Activated CD4-positive, alpha-beta T cell treated with anti-CD3 and anti-CD28 coated beads for 36 hours (primary cell): ENCODE measurements around the gene ST8SIA4. TPM values are rescaled to one million over a fixed set of nuclear protein-coding genes. Genes with fewer than 3 reads are reported as not detected.
"Not testable (repeated sequence)": the region's sequence is repeated elsewhere in the genome, so short reads cannot be mapped to it uniquely, and the experiment has no call there.

Experiments
- ATAC-seq: fragments of 200-7000 bp; cut with Tn5 transposase; one replicate; pipeline ENCODE4 v1.10.0; 2021; ENCODE audit warnings: mild to moderate bottlenecking, moderate library complexity
- CTCF ChIA-PET: fragments of 350-600 bp; sonication (Branson Sonifier 250); formaldehyde crosslinking; loops from one replicate; lab custom pipeline; 2021; ENCODE audit warnings: antibody characterized with exemption; lab: Charles Lee
- POLR2A ChIA-PET: fragments of 350-600 bp; sonication (Branson Sonifier 250); formaldehyde crosslinking; loops from one replicate; lab custom pipeline; 2021; ENCODE audit warnings: antibody characterized with exemption, inconsistent platforms; lab: Charles Lee
- DNase-seq: peaks from one replicate; pipeline ENCODE4 v3.0.0-alpha.2; 2020
- H3K27ac Mint-ChIP-seq: one replicate; pipeline ENCODE4 v1.8.0; 2021; ENCODE audit warnings: mixed read lengths
- H3K27me3 Mint-ChIP-seq: one replicate; pipeline ENCODE4 v1.8.0; 2021; ENCODE audit warnings: mixed read lengths
- H3K36me3 Mint-ChIP-seq: one replicate; pipeline ENCODE4 v1.8.0; 2021; ENCODE audit warnings: low read depth, mixed read lengths
- H3K4me1 Mint-ChIP-seq: one replicate; pipeline ENCODE4 v1.8.0; 2021; ENCODE audit warnings: mixed read lengths
- H3K4me3 Mint-ChIP-seq: one replicate; pipeline ENCODE4 v1.8.0; 2021; ENCODE audit warnings: mild to moderate bottlenecking, moderate library complexity, mixed read lengths
- H3K9me3 Mint-ChIP-seq: one replicate; pipeline ENCODE4 v1.8.0; 2021; ENCODE audit warnings: low read depth, mixed read lengths
- intact Hi-C, 2 experiments: fragments of 100-400 bp; cut with DNase I in 1 of 2; cut with micrococcal nuclease in 1 of 2; formaldehyde crosslinking; loops; one replicate each; pipeline versions ENCODE4 v1.14.2 to v1.15.1; 2022 to 2024; cut with DNase I, micrococcal nuclease
- total RNA-seq, 2 experiments: library from RNA; stranded (reverse); gene quantifications; one replicate each; pipeline ENCODE4 v1.2.3, GENCODE V29; 2021

The ST8SIA4 gene
- total RNA-seq, 2 experiments from 2014 or later = 31.7 to 32.0 TPM

DNA sequence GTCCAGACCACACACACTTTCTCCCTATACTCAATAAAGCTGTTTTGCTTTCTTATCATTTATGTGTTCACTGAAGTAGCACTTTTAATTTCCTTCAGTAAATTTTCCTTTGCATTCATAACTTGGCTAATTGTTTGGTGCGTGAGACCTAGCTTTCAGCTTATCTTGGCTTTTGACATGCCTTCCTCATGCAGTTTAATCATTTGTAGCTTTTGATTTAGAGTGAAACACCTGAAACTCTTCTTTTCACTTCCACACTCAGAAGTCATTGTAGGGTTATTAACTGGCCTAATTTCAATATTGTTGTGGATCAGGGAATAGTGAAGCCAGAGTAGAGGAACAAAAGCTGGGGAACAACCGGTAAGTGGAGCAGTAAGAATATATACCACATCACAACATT is 114.7 kb downstream of the ST8SIA4 start:
- Mint-ChIP-seq H3K27ac (no peak overlapping the region), H3K4me1 (peaks cover 12% of the 10 kb centered on the region), H3K36me3 (peaks cover 2% of the 10 kb centered on the region), H3K9me3 (no peaks in the 10 kb centered on the region), H3K4me3 (no peak overlapping the region), H3K27me3 (no peaks in the 10 kb centered on the region)
- CTCF ChIA-PET = interaction anchor here (0.6 to 2.6 kb wide), 4 partner anchors 8 to 109 kb away, joined by 3 to 9 read pairs (median 4); no protein-coding TSS in a partner anchor
- ATAC-seq (no peak), DNase-seq (no peak)
- POLR2A ChIA-PET = no interaction called here
- intact Hi-C loops = no loop called here

DNA sequence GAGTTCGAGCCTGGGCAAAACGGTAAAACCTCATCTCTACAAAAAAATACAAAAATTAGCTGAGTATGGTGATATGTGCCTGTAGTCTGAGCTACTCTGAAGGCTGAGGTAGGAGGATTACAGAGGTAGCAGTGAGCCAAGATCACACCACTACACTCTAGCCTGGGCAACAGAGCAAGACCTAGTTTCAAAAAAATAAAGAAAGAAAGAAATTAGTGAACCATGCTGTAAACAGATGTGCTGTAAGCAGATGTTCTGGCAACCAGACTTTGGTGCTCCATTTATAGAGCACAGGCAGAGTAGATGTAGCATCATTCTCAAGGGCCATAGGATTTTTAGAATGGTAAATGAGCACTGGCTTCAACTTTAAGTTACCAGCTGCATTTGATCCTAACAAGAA is 115.4 kb downstream of the ST8SIA4 start:
- ATAC-seq (no peak), DNase-seq (no peak)
- CTCF ChIA-PET = interaction anchor here (0.8 to 1.5 kb wide), 2 partner anchors 9 to 110 kb away, joined by 3 to 4 read pairs; no protein-coding TSS in a partner anchor
- Mint-ChIP-seq H3K4me1 (peaks cover 12% of the 10 kb centered on the region), H3K27ac (no peak overlapping the region), H3K9me3 (no peaks in the 10 kb centered on the region), H3K4me3 (no peak overlapping the region), H3K36me3 (peaks cover 2% of the 10 kb centered on the region), H3K27me3 (no peaks in the 10 kb centered on the region)
- POLR2A ChIA-PET = no interaction called here
- intact Hi-C loops = no loop called here

DNA sequence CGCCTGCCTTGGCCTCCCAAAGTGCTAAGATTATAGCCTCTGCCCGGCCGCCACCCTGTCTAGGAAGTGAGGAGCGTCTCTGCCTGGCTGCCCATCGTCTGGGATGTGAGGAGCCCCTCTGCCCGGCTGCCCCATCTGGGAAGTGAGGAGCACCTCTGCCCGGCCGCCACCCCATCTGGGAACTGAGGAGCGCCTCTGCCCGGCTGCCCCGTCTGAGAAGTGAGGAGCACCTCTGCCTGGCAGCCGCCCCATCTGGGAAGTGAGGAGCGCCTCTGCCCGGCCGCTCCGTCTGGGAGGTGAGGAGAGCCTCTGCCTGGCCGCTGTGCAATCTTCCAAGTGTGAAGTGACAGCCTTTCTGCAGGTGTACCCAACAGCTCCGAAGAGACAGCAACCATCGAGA is 117.5 kb downstream of the ST8SIA4 start:
- POLR2A ChIA-PET, H3K27ac Mint-ChIP-seq: not testable (repeated sequence)

DNA sequence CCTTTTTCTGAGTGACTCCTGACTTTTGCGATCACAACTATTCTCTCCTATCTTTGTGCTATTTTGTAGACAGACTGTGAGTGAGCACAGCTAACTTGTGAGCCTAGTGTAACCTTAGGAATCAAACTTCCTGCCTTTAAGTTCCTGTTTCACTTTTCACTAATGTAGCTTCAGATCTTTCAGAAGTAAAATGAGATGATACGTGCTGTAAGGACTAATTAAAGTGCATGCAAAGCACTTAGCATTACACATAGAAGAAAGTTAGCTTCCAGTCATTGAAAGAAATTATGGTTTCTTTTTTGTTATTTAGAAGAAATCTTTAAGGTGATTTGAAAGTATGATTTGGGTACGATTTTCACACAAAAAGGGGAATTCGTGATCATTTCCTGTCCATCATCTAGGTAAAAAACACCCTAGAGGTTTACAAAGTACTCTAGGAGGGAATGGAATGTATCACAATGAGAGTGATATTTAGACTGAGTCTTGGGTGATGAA is 122.7 kb downstream of the ST8SIA4 start:
- Mint-ChIP-seq H3K27me3 (no peaks in the 10 kb centered on the region), H3K36me3 (peaks cover 8% of the 10 kb centered on the region), H3K4me1 (peaks cover 47% of the 10 kb centered on the region), H3K27ac (peak overlapping the region; percentile 99), H3K4me3 (peak overlapping the region; percentile 72), H3K9me3 (peaks cover 1% of the 10 kb centered on the region)
- ATAC-seq (peak; percentile 86), DNase-seq (no peak)
- CTCF ChIA-PET = interaction anchor here (1.1 to 1.3 kb wide), 3 partner anchors 9 to 139 kb away, joined by 3 to 9 read pairs (median 7); partner anchors contain the start of gene ST8SIA4
- intact Hi-C loops = loop anchor here (1.0 to 2.0 kb wide), 5 partner anchors 46 to 120 kb away; no protein-coding TSS in a partner anchor
- POLR2A ChIA-PET = interaction anchor here (0.6 to 1.3 kb wide), 6 partner anchors 79 to 124 kb away, joined by 3 to 6 read pairs (median 4); partner anchors contain the start of gene ST8SIA4

More for the DNA sequence above, 117.5 kb downstream of the ST8SIA4 start:
- H3K4me3 Mint-ChIP-seq, H3K9me3 Mint-ChIP-seq, intact Hi-C loops, H3K36me3 Mint-ChIP-seq, ATAC-seq, H3K27me3 Mint-ChIP-seq, CTCF ChIA-PET, DNase-seq: not testable (repeated sequence)
- H3K4me1 Mint-ChIP-seq = peaks cover 23% of the 10 kb centered on the region

DNA sequence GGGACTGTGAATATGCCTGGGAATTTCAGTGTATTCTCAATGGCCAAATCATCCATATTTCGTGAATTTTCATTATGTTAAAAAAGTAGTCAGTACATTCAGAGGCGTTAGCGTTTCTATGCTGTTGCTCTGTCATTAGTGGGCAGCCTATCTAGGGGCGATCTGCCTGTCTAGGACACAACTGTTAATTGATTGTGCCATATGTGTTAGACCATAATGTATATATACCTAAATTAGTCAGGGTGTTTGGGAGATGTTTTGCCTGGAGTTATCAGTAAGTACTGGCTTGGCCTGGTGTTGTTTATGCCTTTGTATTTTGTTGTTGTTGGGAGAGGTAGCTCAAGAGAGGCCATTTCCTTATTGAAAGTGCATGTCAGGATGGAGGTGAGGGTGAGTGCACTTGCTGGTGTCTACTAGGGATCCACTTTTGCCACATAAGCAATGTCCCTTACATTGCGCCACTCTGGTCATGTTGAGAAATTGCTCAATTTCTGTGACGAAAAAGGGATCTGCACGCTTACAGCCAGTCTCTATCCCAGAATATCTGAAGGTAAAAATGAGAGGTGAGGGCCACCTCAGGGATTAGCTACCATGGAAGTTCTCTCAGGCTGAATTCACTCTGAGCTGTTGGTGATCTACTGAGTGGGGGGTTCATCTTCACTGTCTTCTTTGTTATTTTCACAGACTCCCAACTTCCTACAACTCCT is 123.3 kb downstream of the ST8SIA4 start:
- ChIA-PET POLR2A (interaction anchor here (0.6 to 1.3 kb wide), 6 partner anchors 79 to 125 kb away, joined by 3 to 6 read pairs (median 4); partner anchors contain the start of gene ST8SIA4), CTCF (interaction anchor here (1.1 to 1.3 kb wide), 3 partner anchors 10 to 139 kb away, joined by 3 to 9 read pairs (median 7); partner anchors contain the start of gene ST8SIA4)
- H3K27ac Mint-ChIP-seq = peak overlapping the region; percentile 99
- ATAC-seq = no peak
- peaks cover 6% of the 10 kb centered on the region for H3K36me3 Mint-ChIP-seq
- intact Hi-C loops = loop anchor here (1.0 to 10.0 kb wide), 6 partner anchors 47 to 235 kb away; no protein-coding TSS in a partner anchor
- no peaks in the 10 kb centered on the region for H3K27me3 Mint-ChIP-seq
- DNase-seq = no peak
- peaks cover 47% of the 10 kb centered on the region for H3K4me1 Mint-ChIP-seq
- H3K4me3 Mint-ChIP-seq = peak overlapping the region; percentile 72
- H3K9me3 Mint-ChIP-seq = peaks cover 1% of the 10 kb centered on the region

DNA sequence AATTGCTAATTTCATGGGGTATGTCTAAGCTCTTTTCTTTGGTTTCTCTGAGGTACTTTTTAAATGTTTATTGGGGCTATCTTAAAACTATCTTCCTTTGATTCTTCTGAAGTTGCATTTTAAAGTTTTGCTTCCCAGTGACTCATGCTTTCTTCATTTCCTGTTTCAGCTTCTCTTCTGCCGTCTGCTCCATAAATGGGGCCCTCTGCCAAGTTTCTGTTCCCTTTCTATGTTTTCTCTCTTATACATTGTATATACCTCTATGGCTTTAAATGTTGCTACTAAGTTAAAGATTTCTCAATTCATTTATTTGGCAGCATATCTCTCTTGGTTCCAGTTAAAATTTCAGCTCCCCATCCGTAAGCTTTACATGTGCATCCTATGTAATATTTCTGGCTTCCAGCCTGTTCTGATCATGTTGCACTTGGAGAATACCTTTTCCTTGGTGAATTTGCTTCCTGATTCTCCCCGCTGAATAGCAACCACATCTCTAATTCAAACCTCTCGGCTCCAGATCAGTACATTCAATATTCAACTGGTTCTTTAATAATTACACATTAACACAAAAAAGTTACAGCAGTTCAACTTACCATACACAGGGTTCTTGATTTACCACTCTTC is 125.3 kb downstream of the ST8SIA4 start:
- peak overlapping the region; percentile 10 for H3K4me3 Mint-ChIP-seq
- H3K9me3 Mint-ChIP-seq = peaks cover 1% of the 10 kb centered on the region
- intact Hi-C loops = loop anchor here in 1 of 2 experiments (10.0 kb wide), 1 partner anchor 237 kb away; no protein-coding TSS in a partner anchor
- CTCF ChIA-PET = interaction anchor here (0.5 to 1.9 kb wide), 8 partner anchors 10 to 256 kb away, joined by 3 to 10 read pairs (median 3); no protein-coding TSS in a partner anchor
- POLR2A ChIA-PET = interaction anchor here (0.6 kb wide), 1 partner anchor 125 kb away, joined by 4 read pairs; the partner anchor contains the start of gene ST8SIA4
- H3K4me1 Mint-ChIP-seq = peaks cover 47% of the 10 kb centered on the region
- no peaks in the 10 kb centered on the region for H3K27me3 Mint-ChIP-seq
- peaks cover 6% of the 10 kb centered on the region for H3K36me3 Mint-ChIP-seq
- DNase-seq (peak; percentile 42), ATAC-seq (peak; percentile 40)
- H3K27ac Mint-ChIP-seq = peak overlapping the region; percentile 80

DNA sequence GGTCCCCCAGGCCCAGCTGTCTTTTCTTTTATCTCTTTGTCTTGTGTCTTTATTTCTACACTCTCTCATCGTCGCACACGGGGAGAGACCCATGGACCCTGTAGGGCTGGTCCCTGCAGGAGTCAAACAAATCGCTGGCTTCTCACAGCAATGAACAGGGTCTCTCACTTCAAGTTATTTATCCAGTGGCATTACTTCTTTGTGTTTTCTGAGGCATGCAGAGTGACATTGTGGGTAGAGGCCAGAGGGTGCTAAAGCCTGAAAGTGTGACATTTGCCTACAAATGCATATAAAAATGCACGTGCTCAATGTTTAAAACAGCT is 127.6 kb downstream of the ST8SIA4 start:
- Mint-ChIP-seq H3K4me1 (peaks cover 34% of the 10 kb centered on the region), H3K9me3 (peaks cover 1% of the 10 kb centered on the region), H3K4me3 (no peak overlapping the region), H3K27me3 (no peaks in the 10 kb centered on the region), H3K36me3 (peaks cover 6% of the 10 kb centered on the region), H3K27ac (no peak overlapping the region)
- intact Hi-C loops = loop anchor here in 1 of 2 experiments (10.0 kb wide), 1 partner anchor 239 kb away; no protein-coding TSS in a partner anchor
- POLR2A ChIA-PET = no interaction called here
- no peak for ATAC-seq
- CTCF ChIA-PET = interaction anchor here (1.3 to 1.4 kb wide), 2 partner anchors 10 to 26 kb away, joined by 3 to 6 read pairs; no protein-coding TSS in a partner anchor
- no peak for DNase-seq

DNA sequence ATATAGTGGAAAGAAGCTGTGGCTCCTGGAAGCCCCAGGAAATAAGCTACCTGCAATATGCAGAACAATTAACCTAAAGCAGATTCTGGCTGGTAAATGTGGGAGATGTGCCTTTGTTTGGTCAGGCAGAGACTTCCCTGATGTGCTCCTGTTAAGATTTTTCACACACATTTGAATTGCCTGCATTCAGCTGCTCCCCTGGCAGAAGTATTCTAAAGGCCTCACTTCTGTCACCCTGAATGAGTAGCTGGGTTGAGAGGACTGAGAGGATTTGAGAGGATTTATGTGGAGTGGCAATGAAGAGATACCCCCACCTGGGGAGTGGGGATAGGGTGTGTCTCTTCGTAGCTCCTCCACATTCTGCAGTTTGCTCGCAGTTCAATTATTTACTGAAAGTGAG is 130.5 kb downstream of the ST8SIA4 start:
- intact Hi-C loops = loop anchor here in 1 of 2 experiments (10.0 kb wide), 1 partner anchor 242 kb away; no protein-coding TSS in a partner anchor
- H3K36me3 Mint-ChIP-seq = no peaks in the 10 kb centered on the region
- ChIA-PET CTCF (interaction anchor here (0.5 to 1.6 kb wide), 6 partner anchors 15 to 70 kb away, joined by 3 to 5 read pairs (median 4); no protein-coding TSS in a partner anchor), POLR2A (no interaction called here)
- H3K4me3 Mint-ChIP-seq = no peak overlapping the region
- no peaks in the 10 kb centered on the region for H3K27me3 Mint-ChIP-seq
- no peak overlapping the region for H3K27ac Mint-ChIP-seq
- DNase-seq (no peak), ATAC-seq (no peak)
- peaks cover 1% of the 10 kb centered on the region for H3K9me3 Mint-ChIP-seq
- H3K4me1 Mint-ChIP-seq = peaks cover 8% of the 10 kb centered on the region

DNA sequence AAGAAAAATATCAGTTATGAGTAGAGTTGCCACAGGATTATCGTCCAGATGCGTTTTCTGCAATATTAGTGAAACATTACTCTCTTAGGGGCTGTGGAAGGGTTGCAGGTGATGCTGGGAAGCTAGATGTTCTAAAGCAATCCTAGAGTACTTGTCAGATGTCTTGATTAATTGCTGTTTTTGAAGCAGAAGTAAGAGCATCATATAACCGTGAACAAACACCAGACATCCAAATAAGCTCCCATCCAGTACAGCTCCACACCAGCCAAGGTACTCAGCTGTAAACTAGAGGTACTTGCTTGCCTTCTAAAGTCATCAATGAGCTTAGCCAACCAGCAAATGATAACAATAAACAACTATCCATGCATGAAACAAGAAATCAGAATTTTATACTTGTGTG is 131.1 kb downstream of the ST8SIA4 start:
- ChIA-PET POLR2A (no interaction called here), CTCF (interaction anchor here (1.0 to 1.6 kb wide), 4 partner anchors 17 to 71 kb away, joined by 3 to 4 read pairs (median 4); no protein-coding TSS in a partner anchor)
- Mint-ChIP-seq H3K4me3 (no peak overlapping the region), H3K36me3 (no peaks in the 10 kb centered on the region), H3K27ac (no peak overlapping the region), H3K27me3 (no peaks in the 10 kb centered on the region), H3K9me3 (peaks cover 1% of the 10 kb centered on the region), H3K4me1 (peaks cover 6% of the 10 kb centered on the region)
- DNase-seq = no peak
- intact Hi-C loops = loop anchor here in 1 of 2 experiments (10.0 kb wide), 1 partner anchor 243 kb away; no protein-coding TSS in a partner anchor
- no peak for ATAC-seq

DNA sequence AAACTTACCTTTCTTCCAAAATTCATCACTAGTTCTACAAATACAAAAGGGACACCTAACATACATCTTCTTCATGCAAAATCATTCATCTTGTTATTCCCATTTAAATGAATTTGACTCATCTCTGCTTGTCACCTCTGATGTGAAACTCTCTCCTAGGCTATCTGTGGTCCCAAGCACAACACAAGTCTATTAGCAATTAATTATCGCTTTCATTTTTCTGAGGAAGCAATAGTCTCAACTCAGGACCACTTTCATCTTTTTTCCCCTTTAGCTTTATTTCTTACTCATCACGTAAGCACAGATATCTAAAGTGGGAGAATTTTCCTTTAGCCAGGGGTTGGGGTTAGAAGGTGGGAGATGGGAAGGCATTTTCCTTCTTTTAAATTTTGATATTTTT is 131.9 kb downstream of the ST8SIA4 start:
- Mint-ChIP-seq H3K4me3 (no peak overlapping the region), H3K9me3 (peaks cover 1% of the 10 kb centered on the region), H3K27me3 (no peaks in the 10 kb centered on the region), H3K27ac (no peak overlapping the region), H3K4me1 (no peaks in the 10 kb centered on the region), H3K36me3 (no peaks in the 10 kb centered on the region)
- CTCF ChIA-PET = no interaction called here
- POLR2A ChIA-PET = no interaction called here
- intact Hi-C loops = loop anchor here in 1 of 2 experiments (10.0 kb wide), 1 partner anchor 244 kb away; no protein-coding TSS in a partner anchor
- DNase-seq (no peak), ATAC-seq (no peak)

DNA sequence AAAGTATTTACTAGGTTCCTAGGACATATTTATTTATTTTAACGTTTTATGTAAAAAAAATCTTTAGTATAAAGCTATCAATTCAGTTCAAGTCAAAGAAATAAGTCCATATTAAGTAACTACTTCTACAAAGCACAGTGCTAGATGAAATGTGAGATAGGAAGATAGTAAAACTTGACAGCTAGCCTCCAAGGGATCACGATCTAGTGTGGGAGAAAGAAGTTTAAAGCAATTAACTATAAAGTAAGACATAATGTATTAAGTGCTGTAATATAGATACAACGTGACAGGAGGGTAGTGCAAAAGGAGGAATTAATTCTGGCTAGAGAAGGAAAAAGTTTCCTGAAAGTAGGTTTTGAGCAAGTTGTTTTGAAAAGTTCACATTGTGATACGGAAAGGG is 134.9 kb downstream of the ST8SIA4 start:
- H3K9me3 Mint-ChIP-seq = peaks cover 1% of the 10 kb centered on the region
- H3K36me3 Mint-ChIP-seq = no peaks in the 10 kb centered on the region
- ChIA-PET POLR2A (no interaction called here), CTCF (interaction anchor here (1.2 kb wide), 1 partner anchor 10 kb away, joined by 4 read pairs; no protein-coding TSS in a partner anchor)
- ATAC-seq (no peak), DNase-seq (no peak)
- H3K27me3 Mint-ChIP-seq = no peaks in the 10 kb centered on the region
- H3K4me1 Mint-ChIP-seq = no peaks in the 10 kb centered on the region
- no peak overlapping the region for H3K4me3 Mint-ChIP-seq
- no peak overlapping the region for H3K27ac Mint-ChIP-seq
- intact Hi-C loops = no loop called here
